ENCODE results near the gene INSIG2.

Gene INSIG2

DNA sequence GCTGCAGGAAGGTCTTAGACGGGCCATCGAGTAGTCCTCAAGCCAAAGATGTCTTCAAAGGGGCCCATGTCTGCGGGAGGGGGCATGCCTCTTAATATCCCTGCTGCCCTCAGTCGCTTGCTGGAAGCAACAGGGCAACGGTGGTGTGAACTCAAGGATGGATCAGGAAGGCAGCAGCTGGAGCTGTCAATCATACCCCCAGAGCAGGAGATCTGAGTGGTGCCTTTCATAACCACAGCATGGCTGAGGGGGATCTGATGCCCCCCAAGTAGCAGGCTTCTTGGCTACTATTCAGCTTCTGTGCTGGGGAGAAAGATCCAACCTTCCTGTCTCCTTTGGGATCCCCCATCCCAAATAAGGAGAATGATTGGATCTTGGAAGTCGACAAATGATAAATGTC is 46.4 kb downstream of the INSIG2 start:
- no peak for DNase-seq

DNA sequence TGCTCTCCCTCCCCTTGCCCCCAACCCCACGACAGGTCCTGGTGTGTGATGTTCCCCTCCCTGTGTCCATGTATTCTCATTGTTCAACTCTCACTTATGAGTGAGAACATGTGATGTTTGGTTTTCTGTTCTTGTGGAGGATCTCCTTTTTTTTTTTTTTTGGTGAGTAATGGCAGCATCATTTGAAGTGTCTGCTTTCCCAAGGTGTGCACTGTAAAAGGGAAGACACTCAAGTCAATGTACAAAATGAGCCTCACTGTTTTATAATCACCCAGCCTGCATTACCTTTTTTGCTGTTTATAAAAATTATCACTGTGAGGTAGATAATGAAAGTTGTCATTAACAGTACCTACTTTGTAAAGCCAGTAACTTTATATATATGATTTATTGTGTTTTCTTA is 56.9 kb downstream of the INSIG2 start:
- no peak for DNase-seq

GRCh38 chr2:118145806-118146205 is 57.5 kb downstream of the INSIG2 start:
- no peak for DNase-seq

DNA sequence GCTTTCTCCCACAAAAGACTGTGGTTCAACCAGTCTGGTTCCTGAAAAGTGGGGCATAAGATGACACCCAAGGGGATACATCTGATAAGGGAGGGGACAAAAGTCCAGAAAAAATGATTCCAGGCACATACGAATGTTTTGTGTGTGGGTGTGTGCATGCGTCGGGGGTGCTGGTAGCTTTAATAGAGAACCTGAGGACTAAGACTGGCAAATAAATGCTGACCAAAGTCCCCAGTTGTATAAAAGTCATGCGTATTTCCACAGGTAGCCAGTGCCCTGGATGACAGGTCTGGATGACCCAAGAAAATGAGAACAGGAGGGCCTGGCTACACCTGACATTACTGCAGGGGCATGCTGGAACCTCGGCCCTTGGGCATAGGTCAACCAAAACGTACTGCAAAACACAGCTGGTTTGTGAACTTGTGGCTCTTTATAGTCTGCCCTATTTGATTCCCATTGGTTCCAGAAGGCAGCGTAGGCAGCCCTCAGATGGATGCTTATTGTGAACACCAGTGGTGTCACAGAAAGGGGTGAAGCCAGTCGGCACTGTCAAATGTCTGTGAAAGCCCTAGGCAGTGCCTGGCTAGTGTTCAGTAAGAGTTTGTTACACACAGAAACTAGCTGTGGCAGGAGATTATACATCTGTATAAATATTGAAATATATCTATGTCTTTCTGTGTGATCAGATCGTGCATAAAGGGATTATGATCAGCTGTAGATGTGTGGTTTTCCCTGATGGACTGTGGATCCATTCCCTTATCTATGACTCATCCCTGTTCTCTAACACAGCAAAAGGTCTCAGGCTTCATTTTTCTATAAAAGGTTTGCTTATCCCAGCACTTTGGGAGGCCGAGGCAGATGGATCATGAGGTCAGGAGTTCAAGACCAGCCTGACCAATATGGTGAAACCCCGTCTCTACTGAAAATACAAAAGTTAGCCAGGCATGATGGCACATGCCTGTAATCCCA is 58.3 kb downstream of the INSIG2 start:
- DNase-seq = no peak

DNA sequence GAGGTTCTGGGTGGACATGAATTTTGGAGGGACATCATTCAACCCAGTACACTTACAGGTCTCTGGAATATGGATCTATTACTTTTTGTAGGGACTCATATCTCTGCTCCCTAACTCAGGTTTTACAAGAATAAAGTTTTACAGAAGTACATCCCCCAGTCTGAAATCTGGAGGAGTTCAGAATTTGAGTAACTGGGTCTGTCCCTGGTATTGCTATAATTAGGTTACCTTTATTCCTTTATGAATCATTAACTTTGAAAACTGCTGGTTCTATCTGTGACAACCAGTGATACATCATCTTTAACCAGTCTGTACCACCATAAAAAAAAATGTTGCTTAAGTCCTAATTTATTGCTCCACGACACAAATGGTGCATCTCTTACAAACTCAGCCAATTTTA is 59.9 kb downstream of the INSIG2 start:
- no peak for DNase-seq

- no peak for DNase-seq
Measured at GRCh38 chr2:118148809-118149208, 60.5 kb downstream of the INSIG2 start.

DNA sequence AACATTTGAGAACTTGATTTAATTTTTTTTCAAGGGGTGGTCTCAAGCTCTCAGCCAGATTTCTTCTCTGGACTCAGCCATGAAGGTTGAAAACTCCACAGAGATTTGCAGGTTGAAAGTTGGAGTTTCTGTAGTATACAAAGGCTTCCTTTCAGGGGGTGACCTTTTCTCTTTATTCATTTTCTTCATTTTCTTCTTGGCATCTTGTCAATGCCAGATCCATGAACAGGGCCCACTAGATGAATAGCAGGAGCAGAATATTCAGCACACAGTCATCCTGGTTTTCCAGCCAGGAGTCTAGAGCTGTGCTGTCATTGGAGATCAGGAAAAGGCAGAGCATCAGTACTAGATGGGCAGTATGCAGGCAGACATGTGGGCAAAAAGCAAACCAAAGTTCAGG is 62.0 kb downstream of the INSIG2 start:
- no peak for DNase-seq

DNA sequence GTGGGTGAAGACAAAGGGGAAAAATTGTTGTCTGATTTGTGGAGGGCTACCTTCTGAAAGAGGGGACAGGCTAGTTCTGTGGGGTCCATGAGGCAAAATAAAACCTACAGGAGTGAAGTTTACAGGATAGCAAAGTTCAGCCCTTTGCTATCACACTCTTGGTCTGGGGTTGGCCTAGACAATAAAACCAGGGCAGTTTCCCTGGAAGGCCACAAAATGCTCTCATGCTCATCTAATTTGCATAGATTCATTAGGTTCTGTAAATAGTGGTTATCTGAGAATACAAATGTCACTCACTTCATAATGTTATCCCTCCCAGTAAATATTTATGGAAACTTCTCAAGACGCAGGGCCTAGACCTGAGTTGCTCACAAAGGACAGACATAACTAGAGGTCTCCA is 63.6 kb downstream of the INSIG2 start:
- DNase-seq = no peak

GRCh38 chr2:118153433-118153832 is 65.2 kb downstream of the INSIG2 start:
- DNase-seq = no peak

DNA sequence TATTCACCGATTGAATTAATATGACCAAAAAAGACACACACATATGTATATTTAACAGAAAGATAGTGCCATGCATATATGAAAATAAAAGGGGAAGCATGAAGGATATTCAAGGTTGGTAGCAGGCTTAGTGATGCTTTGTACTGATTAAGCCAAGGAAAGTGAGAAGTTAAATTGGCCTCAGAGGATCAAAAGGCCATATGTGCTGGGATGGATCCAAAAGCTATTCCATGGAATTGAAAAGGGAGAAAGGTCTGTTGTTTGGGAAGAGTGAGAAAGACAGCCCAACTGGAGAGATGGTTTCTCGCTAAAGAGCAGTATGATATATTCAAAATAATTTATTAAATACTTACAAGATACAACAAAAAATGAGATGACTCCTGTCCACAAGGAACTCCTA is 65.9 kb downstream of the INSIG2 start:
- DNase-seq = no peak
